Suprapubic skin (tissue), 2 donors: ENCODE data around the gene B3GALNT2.

ENCODE experiments used
- EP300 ChIP-seq: sonication (generic); formaldehyde crosslinking; IDR thresholded peaks from one replicate; pipeline ENCODE4 v1.6.1; 2017; ENCODE audit warnings: antibody characterized with exemption
- POLR2A ChIP-seq, 2 donors: fragments of 450-650 bp; IDR thresholded peaks; one replicate each; pipeline ENCODE4 v1.6.1; 2017; ENCODE audit warnings: antibody characterized with exemption in 2 of 2, mild to moderate bottlenecking in 2 of 2, moderate library complexity in 2 of 2

GRCh38 chr1:235416662-235417049, 87.6 kb downstream of the B3GALNT2 start:
- TF ChIP-seq EP300 (no peak), POLR2A (IDR thresholded peaks at IDR 0.05) (no peak)
